GM23338 (cell line): ENCODE measurements around the gene KMT2C.
A peak's percentile ranks its signal among the peaks of the same experiment; 100 is the strongest.

ENCODE experiments used
- CREB1 ChIP-seq: fragments of 250-450 bp; sonication (Bioruptor Pico); IDR thresholded peaks from 2 replicates; pipeline ENCODE4 v1.5.0; 2020; ENCODE audit warnings: low read depth, mild to moderate bottlenecking, moderate library complexity
- EZH2phosphoT487 ChIP-seq: fragments of 200-600 bp; sonication (generic); IDR thresholded peaks from one replicate; pipeline ENCODE4 v1.8.1; 2018; ENCODE audit warnings: antibody characterized with exemption; ENCODE audit not compliant: unreplicated experiment
- POLR2AphosphoS5 ChIP-seq: IDR thresholded peaks from 2 replicates; pipeline ENCODE4 v1.6.1; 2016; ENCODE audit warnings: antibody characterized with exemption, low read depth
- STAT1 ChIP-seq: IDR thresholded peaks from one replicate; pipeline ENCODE4 v1.6.1; 2016; ENCODE audit warnings: antibody characterized with exemption; ENCODE audit not compliant: unreplicated experiment
- TF ChIP-seq, protein P1 (sequence below), 2 experiments: fragments of 200-600 bp in 1 of 2; sonication (generic) in 1 of 2; conservative IDR thresholded peaks; 2 replicates each; pipeline versions ENCODE4 v1.5.1 to v1.6.1; 2016 to 2017; ENCODE audit warnings: antibody characterized with exemption in 2 of 2, low read depth in 2 of 2, mild to moderate bottlenecking in 2 of 2, moderate library complexity in 1 of 2

- TF ChIP-seq CREB1, result peak; percentile 78
- TF ChIP-seq POLR2AphosphoS5, result no peak
- TF ChIP-seq, protein P1, sequence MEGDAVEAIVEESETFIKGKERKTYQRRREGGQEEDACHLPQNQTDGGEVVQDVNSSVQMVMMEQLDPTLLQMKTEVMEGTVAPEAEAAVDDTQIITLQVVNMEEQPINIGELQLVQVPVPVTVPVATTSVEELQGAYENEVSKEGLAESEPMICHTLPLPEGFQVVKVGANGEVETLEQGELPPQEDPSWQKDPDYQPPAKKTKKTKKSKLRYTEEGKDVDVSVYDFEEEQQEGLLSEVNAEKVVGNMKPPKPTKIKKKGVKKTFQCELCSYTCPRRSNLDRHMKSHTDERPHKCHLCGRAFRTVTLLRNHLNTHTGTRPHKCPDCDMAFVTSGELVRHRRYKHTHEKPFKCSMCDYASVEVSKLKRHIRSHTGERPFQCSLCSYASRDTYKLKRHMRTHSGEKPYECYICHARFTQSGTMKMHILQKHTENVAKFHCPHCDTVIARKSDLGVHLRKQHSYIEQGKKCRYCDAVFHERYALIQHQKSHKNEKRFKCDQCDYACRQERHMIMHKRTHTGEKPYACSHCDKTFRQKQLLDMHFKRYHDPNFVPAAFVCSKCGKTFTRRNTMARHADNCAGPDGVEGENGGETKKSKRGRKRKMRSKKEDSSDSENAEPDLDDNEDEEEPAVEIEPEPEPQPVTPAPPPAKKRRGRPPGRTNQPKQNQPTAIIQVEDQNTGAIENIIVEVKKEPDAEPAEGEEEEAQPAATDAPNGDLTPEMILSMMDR (conservative IDR thresholded peaks at IDR 0.05; ENCODE audit: low read depth in 2 of 2), result no peak
- TF ChIP-seq STAT1, result no peak
- TF ChIP-seq EZH2phosphoT487, result no peak
These were observed 24.4 kb downstream of the KMT2C start for GRCh38 chr7:152411389-152411788.
